ENCODE measurements around the gene MAPK11.

MAPK11 gene

DNA sequence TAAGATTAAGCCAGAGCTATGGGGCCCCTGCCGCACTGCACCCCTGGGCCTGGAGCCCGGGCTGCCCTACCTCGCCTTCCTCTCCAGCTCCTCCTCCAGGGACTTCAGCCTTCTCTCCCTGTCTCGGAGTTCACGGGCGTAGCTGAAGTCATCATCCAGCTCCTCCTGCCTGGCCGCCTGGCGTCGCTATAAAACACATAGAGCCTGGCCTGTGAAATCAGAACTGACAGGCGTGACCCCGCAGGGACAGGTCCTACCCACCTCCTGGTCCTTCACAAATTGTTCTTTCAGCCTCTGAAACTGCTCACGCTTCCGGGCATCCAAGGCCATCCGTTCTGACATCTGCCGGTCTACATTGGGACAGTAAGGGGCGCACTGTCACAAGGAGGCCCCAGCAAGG, 46.1 kb downstream of the MAPK11 start:
- no peak for DNase-seq (ENCODE audit: low read depth)

DNA sequence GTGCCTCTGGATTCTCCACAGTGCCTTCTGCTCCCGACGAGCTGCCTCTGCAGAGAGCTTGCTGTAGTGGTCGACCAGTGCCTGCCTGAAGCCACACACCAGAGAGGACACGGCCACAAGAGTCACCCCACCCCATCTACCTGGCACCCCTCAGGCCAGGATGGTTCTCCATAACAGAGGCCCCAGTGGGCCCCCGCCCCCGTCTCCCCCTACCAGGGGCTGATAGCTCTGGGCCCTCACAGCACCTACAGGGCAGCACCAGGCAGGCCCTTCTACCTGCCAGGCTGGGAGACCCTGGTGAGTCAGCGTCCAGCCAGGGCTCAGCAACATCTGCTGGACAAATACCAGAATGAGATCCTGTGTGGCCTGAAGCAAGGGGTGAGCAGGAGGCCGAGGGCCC, 47.7 kb downstream of the MAPK11 start:
- DNase-seq (ENCODE audit: low read depth), result no peak

DNA sequence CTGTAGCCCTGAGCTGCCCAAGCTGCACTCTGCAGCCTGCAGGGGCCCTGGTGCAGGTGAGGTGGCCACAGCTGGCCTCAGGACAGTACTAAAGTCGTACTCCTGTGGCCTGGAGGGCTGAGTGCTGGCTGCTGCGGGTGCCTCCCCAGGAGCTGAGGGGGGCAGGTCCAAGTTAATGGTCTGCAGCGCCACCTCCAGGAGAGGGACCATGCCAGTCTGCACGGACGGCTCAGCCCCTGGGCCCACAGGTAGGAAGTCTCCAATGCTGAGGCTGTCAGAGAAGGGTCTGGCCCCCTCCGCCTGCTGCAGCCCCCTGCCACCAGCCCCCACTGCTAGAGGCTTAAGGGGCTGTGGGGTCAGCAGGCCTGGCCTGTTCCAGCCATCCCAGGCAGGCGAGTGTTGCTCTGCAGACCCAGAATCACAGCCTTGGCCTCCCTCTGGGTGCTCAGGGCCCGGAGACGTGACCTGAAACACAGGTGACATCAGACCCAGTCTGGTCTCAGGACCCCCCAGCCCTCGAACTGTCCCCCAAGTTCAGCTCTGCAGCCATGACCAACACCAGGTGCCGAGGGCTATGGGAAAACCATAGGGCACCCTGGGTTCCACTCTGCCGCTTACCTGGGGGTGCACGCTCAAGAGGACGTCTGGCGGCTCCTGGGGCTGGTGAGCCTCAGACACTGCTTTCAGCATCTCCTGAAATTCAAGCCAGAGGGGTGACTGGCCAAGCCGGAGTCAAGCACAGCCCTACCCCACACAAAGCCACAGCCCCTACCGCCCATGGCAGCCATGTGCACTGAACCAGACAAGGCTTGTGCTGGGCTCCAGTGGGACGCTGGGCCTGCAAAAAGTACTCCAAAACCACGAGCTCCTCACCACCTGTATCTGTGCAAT, 48.5 kb downstream of the MAPK11 start:
- no peak for DNase-seq (ENCODE audit: low read depth)

DNA sequence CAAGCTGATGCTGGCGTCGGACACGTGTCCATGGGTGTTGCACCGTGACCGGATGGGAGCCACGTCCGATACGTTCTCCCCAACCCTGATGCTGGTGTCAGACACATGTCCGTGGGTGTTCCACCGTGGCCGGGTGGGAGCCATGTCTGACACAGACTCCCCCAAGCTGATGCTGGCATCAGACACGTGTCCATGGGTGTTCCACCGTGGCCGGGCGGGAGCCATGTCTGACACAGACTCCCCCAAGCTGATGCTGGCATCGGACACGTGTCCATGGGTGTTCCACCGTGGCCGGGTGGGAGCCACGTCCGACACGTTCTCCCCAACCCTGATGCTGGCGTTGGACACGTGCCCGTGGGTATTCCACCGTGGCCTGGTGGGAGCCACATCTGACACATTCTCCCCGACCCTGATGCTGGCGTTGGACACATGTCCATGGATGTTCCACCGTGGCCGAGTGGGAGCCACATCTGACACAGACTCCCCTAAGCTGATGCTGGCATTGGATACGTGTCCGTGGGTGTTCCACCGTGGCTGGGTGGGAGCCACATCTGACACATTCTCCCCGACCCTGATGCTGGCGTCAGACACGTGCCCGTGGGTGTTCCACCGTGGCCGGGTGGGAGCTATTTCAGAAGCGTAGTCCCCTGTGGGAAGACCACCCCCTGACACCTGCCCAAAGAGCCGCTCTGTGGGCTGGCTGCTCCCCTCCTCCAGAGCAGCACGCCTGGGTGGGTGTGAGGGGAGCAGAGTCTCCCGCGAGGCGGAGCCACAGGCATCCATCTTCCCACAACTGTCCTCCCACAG, 49.4 kb downstream of the MAPK11 start:
- DNase-seq (ENCODE audit: low read depth), result no peak

DNA sequence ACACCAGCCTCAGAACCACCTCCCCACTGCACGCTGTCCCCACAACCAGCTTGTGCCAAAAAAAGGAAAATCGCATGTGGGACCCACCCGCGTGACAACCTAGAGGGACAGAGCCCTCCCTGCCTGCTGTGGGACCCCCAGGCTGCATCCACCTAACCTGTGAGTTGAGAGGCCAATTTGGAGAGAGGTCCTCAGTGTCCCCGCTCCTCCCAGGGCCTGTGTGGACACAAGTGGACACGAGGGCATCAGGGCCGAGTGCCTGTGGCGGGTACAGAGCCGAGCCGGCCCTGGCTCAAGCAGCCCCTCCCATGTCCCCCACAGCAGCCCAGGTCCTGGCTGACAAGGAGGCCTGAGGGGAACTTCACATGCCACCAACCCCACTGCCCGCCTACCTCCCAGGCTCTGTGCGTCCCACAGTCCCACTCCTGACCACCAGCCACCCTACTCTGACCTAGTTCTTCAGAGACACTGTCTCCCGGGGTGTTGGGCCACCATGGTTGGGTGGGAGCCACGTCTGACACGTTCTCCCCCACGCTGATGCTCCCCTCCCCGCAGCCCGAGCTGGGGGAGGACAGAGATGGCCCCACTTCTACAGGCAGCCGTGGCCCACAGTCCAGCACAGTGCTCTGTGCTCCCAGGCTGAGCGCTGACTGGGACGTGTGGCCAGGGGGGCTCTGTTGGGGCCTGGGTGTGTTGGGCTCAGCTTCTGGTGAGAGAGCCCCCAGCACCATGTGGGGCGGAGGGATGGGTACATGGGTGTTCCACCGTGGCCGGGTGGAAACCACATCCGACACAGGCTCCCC, 50.2 kb downstream of the MAPK11 start:
- DNase-seq (ENCODE audit: low read depth), result no peak

DNA sequence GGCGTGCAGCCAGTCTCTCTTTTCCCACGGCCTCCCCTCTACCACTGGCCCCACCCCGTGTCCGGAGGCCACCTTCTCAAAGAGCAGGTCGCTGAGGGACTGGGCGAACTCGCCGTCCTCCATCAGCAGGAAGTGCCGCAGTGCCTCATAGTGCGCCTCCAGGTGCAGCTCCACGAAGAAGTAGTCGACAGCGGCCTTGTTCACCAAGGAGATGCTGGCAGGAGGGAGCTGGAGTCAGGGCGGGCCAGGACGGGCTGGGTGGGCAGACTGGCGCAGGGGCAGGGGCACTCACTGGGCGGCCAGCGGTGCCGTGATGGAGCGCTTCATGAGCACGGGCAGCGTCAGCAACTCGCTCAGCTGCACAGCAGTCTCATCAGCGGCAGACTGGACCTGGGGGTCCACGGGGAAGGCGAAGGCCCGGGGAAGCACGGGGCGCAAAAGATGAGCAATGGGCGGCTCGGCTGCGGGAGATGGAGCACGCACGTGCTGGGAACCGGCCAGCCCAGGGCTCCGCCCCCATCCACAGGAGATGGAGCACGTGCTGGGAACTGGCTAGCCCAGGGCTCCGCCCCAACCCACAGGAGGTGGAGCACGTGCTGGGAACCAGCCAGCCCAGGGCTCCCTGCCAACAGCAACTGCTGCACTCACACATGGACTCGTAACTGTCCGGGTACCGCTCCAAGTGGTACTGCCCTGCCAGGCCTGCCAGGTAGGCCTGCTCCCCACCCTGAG, 51.0 kb downstream of the MAPK11 start:
- DNase-seq (ENCODE audit: low read depth), result no peak

DNA sequence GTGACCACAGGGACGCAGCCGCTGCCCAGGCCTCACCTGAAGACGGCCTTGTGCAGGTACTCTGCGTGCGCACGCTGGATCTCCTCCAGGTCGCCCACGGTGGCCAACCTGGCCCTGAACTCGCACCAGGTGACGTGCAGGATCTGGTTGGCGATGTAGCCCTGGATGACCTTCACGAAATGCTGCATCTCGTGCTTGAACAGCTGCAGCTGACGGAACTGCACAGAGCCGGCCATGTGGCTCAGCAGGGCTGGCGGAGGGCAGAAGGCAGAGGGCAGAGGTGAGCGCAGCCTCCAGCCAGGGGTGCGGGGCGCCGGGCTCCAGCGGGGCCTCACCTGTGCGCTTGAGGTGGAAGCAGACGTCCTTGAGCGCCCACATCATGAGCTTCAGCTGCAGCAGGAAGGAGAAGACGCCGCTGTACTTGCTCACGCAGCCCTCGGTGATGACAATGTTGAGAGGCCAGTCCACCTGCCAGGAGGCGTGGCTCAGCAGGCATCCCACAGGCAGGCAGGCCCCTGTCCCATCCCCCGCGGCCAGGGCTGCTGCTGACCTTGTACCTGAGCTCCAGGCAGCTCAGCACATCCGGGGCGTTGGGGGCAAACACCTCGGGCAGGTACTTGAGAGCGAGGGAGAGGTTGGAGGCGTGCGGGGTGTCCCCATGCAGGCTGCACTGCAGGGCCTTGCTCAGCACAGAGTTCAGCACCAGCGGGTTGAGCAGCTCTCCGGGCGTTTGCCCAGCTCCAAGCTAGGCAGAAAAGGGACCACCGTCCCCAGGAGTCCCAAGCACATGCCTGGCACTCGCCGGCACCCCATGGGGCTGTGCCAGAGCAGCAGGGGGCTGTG, 51.8 kb downstream of the MAPK11 start:
- DNase-seq (ENCODE audit: low read depth), result no peak

DNA sequence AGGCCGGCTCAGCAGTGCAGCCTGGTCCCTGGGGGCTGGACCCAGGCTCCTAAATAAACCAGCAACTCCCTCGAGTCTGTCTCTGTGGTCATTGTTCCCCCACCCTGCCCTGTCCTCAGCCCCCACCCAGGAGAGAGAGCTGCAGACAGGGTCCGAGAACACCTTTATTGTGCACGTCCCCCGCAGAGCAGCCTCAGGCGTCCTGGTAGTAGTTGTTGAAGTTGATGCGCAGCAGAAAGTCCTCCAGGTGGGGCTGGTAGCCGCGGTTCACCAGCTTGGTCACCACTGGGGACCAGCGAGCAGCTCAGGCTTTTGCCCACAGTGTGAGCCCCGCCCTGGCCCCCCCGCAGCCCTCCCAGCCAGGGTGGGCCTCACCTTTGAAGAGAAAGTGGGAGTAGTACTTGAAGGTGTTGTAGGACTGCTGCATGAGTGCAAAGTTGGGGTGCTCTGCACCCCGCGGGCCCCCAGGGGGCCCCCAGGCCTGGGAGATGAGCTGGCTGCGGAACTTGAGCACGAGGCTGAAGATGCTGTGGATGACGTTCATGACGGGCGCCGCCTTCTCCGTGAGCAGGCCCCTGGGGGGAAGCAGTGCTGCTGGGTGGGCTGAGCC, 52.5 kb downstream of the MAPK11 start:
- no peak for DNase-seq (ENCODE audit: low read depth)

DNA sequence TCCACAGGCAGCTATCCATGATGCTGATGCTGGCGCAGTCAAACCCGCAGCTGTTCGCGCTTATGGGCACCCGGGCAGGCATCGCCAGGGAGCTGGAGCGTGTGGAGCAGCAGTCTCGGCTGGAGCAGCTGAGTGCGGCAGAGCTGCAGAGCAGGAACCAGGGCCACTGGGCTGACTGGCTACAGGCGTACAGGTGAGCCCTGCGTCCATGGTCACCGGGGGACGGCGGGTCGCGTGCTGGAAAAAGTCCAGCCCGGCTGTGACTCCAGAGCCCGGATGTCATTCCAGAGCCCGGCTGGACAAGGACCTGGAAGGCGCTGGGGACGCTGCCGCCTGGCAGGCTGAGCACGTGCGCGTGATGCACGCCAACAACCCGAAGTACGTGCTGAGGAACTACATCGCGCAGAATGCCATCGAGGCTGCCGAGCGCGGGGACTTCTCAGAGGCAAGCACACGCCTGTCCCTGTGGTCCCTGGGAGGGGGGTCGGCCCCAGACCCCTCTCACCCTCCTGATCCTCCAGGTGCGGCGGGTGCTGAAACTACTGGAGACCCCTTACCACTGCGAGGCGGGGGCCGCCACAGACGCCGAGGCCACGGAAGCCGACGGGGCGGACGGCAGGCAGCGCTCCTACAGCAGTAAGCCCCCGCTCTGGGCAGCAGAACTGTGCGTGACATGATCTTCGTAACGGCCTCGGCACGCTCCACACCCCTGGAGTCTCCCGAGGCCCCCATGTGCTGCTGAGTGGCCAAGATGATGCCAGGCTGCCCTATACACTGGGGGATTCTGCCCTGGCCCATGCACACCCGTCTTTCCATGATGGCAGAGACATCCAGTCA, 53.3 kb downstream of the MAPK11 start:
- DNase-seq (ENCODE audit: low read depth), result no peak

DNA sequence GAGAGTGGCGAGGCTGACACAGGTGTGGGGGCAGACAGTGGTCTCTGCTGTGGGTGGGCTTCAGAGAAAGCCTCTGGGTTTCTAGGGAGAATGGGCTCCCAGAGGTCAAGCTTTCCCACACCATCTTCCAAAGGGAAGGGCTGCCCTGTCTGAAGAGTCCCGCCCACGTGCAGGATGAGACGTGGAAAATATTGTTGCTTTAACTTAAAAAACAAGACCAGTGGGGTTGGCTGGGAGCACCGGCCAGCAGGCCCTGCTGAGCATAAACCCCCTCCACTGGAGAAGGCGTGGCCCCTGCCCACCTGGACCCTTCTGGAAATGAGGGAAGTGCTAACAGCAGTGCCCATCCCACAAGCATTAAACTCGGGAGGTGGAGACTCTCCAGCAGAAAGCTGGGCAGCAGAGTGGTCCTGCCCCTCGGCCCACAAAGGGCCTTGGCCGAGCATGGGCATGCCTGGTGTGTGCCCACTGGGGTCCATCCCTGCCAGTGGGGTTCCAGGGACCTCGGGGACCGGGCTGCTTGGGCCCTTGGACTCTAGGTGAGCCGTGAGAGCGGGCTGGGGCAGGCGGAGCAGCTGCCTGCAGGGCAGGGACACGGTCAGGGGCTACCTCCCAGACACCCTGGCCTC, 54.0 kb downstream of the MAPK11 start:
- no peak for DNase-seq (ENCODE audit: low read depth)

DNA sequence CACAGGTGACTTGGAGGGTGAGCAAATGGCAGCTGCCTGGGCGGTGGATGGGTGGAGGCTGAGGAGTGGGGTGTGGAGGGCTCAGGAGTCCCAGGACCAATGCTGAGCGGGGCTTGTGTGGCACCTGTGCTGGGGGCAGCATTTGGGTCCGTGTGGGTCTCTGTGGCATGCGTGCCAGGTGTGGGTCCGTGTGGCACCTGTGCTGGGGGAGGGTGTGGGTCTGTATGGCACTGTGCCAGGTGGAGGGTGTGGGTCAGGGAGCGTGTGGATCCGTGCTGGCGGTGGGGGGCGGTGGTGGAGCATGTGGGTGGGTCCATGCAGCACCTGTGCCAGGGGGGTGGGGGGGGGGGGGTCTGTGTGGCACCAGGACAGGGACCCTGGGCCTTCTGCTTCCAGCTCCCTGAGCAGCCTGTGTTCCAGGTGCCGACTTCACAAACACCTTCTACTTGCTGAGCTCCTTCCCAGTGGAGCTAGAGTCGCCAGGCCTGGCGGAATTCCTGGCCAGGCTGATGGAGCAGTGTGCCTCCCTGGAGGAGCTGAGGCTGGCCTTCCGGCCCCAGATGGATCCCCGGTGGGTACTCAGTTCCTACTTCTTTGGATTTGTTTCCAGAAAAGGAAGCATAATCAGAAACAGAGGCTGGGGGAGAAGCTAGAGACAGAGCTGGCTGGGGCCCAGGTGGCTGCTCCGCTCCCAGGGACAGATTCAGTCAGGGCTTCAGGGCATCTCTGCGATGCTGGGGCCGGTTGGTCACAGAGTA, 54.7 kb downstream of the MAPK11 start:
- DNase-seq (ENCODE audit: low read depth), result no peak
